Measurements from ENCODE around the gene DPYD.

DPYD gene

GRCh38 chr1:97820470-97821188, 100.2 kb downstream of the DPYD start:
- in situ Hi-C loops (cut with HindIII; ENCODE audit: low sequenced_read_pairs) = no loop called here
- peak; percentile 49 for TF ChIP-seq CTCF (IDR thresholded peaks at IDR 0.05; ENCODE audit: low read depth, low read length)
- peak; percentile 58 for DNase-seq (ENCODE audit: low read depth, low spot score)

GRCh38 chr1:97816927-97817326, 103.9 kb downstream of the DPYD start:
- in situ Hi-C loops (cut with HindIII; ENCODE audit: low sequenced_read_pairs) = no loop called here
- TF ChIP-seq CTCF (IDR thresholded peaks at IDR 0.05; ENCODE audit: low read depth, low read length) = no peak

More at GRCh38 chr1:97820470-97821188, 100.2 kb downstream of the DPYD start:
- H3K4me3 ChIP-seq (ENCODE audit: low read depth, low read length) = no peak overlapping the region

DNA sequence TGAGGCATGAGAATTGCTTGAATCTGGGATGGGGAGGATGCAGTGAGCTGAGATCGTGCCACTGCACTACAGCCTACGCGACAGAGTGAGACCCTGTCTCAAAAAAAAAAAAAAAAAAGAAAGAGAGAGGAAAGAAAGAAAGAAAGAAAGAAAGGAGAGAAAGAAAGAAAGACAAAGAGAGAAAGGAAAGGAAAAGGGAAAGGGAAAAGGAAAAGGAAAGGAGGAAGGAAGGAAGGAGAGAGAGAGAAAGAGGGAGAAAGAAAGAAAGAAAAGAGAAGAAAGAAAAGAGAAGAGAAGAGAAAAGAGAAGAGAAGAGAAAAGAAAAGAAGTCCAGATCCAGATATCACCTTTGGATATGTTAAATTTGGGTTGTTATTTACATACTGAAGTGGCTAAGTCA, 106.0 kb downstream of the DPYD start:
- TF ChIP-seq CTCF (IDR thresholded peaks at IDR 0.05; ENCODE audit: low read depth, low read length) = no peak
- DNase-seq (ENCODE audit: low read depth, low spot score) = no peak
- in situ Hi-C loops (cut with HindIII; ENCODE audit: low sequenced_read_pairs) = no loop called here
- H3K4me3 ChIP-seq (ENCODE audit: low read depth, low read length) = no peak overlapping the region

More at GRCh38 chr1:97816927-97817326, 103.9 kb downstream of the DPYD start:
- no peak for DNase-seq (ENCODE audit: low read depth, low spot score)
- H3K4me3 ChIP-seq (ENCODE audit: low read depth, low read length) = no peak overlapping the region

DNA sequence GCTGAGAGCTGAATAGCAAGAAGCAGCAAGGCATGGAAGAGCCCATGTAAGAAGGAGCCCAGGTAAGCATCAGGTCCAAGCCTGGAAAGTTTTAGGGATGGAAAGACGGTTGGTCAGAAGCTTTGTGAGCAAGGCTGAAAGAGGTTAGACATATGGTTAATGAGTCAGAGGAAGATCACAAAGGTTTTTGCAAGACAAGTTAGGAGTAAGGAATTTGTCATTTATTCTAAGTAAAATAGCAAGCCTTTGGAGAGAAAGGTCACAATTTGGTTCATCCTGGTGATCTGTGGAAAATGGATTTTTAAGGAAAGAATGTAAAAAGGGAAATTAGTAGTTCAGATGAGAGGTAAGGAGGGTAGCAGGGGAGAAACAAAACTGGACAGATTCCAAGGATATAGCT, 106.7 kb downstream of the DPYD start:
- no peak for TF ChIP-seq CTCF (IDR thresholded peaks at IDR 0.05; ENCODE audit: low read depth, low read length)
- H3K4me3 ChIP-seq (ENCODE audit: low read depth, low read length) = no peak overlapping the region
- DNase-seq (ENCODE audit: low read depth, low spot score) = no peak
- in situ Hi-C loops (cut with HindIII; ENCODE audit: low sequenced_read_pairs) = no loop called here

DNA sequence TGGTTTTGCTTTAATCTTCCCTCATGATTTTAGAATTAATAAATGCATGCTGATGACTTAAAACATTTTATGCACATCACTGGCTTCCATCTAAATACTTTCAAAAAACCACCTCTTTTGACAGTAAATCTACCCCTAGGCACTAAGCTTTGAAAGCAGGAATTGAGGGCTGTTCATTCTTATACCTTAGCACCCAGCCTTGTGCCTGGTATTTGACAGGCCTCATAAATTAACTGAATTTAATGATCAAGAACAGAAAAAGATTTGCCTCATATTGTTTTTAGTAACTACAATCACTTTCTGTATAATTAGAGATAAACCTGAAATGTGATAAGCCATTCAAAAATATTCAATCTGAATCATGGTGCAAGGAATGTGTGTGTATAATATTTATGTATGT, 108.8 kb downstream of the DPYD start:
- TF ChIP-seq CTCF (IDR thresholded peaks at IDR 0.05; ENCODE audit: low read depth, low read length) = no peak
- DNase-seq (ENCODE audit: low read depth, low spot score) = no peak
- in situ Hi-C loops (cut with HindIII; ENCODE audit: low sequenced_read_pairs) = no loop called here
- H3K4me3 ChIP-seq (ENCODE audit: low read depth, low read length) = no peak overlapping the region

DNA sequence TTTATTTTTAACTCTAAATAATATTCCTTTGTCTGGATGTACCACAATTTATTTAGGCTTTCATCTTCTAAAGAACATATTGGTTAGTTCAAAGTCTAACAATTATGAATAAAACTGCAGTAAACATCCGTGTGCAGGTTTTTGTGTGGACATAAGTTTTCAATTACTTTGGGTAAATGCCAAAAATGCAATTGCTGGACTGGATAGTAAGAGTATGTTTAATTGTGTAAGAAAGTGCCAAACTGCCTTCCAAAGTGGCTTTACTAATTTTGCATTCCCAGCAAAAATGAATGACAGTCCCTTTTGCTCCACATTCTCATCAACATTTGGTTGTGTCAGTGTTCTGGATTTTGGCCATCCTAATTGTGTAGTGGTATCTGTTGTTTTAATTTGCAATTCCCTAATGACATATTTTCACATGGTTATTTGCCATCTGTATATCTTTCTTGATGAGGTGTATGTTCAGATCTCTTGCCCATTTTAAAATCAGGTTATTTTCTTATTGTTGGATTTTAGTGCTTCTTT, 113.8 kb downstream of the DPYD start:
- no peak overlapping the region for H3K4me3 ChIP-seq (ENCODE audit: low read depth, low read length)
- DNase-seq (ENCODE audit: low read depth, low spot score) = no peak
- TF ChIP-seq CTCF (IDR thresholded peaks at IDR 0.05; ENCODE audit: low read depth, low read length) = no peak
- in situ Hi-C loops (cut with HindIII; ENCODE audit: low sequenced_read_pairs) = no loop called here
